Cardiac fibroblast (primary cell): ENCODE results near the gene MAGI2.

Source experiments
- DNase-seq, 2 donors: peaks; one replicate each; pipeline versions ENCODE4 v3.0.0 to v3.0.0-alpha.2; 2010; ENCODE audit warnings: low read depth in 2 of 2
- H3K4me3 ChIP-seq, 2 donors: replicated peaks in 1 of 2; 1 replicate in 1 of 2; 2 replicates in 1 of 2; pipeline ENCODE4 v1.5.1; 2011; ENCODE audit warnings: low read depth in 2 of 2, low read length in 2 of 2, mild to moderate bottlenecking in 2 of 2, moderate library complexity in 1 of 2
- TF ChIP-seq, protein P1 (sequence below): IDR thresholded peaks from one replicate; pipeline ENCODE4 v1.5.1; 2011; ENCODE audit warnings: low read depth, mild to moderate bottlenecking, low read length, inconsistent platforms

The MAGI2 gene

DNA sequence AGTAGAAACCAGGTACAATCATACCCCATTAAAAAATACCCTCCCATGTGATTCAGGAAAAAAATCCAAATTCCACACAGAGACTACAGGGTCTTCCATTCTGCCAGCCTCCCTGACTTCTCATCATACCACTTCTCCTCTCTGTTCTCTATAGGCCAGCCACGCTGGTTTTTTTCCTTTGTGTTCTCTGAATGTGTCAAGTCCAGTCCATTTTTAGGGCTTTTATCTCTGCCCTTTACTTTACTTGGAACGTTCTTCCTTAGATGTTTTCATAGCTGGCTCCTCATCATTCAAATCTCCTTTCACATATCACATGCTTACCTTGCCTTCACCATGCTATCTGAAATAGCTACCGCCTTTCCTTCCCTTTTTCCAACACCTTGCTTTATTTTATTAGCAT lies 1057.3 kb downstream of the MAGI2 start:
- H3K4me3 ChIP-seq, result no peak overlapping the region
- DNase-seq, result no peak
- TF ChIP-seq, protein P1, sequence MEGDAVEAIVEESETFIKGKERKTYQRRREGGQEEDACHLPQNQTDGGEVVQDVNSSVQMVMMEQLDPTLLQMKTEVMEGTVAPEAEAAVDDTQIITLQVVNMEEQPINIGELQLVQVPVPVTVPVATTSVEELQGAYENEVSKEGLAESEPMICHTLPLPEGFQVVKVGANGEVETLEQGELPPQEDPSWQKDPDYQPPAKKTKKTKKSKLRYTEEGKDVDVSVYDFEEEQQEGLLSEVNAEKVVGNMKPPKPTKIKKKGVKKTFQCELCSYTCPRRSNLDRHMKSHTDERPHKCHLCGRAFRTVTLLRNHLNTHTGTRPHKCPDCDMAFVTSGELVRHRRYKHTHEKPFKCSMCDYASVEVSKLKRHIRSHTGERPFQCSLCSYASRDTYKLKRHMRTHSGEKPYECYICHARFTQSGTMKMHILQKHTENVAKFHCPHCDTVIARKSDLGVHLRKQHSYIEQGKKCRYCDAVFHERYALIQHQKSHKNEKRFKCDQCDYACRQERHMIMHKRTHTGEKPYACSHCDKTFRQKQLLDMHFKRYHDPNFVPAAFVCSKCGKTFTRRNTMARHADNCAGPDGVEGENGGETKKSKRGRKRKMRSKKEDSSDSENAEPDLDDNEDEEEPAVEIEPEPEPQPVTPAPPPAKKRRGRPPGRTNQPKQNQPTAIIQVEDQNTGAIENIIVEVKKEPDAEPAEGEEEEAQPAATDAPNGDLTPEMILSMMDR, result no peak

DNA sequence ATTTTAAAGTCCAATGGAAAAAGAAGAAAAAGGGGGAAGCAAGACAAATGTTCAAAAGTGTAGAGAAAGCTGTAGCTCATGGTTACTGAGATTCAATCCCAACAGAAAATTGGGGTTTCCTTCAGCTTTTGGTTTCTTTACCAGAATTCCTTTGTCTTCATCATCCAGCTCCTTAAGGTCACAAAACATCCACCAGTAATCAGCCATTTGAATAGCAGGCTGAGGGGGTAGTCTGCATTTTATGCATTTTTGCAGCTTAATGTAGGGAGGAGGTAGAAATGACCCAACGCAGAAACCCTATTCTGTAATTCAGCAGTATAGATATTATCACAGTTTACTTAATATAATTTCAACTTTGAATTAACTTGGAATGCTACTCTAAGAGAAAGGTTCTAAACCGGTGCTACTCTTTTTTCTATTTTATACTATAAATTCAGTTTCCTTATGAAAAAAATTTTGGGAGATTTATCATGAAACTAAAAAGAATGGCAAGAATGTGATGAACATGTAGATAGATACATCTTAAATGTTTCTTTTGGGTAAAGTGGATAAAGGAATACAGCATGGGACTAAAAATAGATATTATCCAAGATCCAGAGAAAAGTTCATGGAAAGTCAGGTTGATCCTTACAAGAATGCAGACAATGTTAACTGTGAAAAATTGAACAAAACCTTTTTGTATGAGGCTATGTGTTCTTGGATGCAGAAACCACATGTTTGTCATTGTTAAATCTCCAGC lies 1058.0 kb downstream of the MAGI2 start:
- no peak overlapping the region for H3K4me3 ChIP-seq
- DNase-seq, result no peak
- TF ChIP-seq, protein P1, result no peak

- no peak for DNase-seq
- no peak overlapping the region for H3K4me3 ChIP-seq
- TF ChIP-seq, protein P1, result no peak
These were observed 1064.4 kb downstream of the MAGI2 start for GRCh38 chr7:78389022-78389421.

DNA sequence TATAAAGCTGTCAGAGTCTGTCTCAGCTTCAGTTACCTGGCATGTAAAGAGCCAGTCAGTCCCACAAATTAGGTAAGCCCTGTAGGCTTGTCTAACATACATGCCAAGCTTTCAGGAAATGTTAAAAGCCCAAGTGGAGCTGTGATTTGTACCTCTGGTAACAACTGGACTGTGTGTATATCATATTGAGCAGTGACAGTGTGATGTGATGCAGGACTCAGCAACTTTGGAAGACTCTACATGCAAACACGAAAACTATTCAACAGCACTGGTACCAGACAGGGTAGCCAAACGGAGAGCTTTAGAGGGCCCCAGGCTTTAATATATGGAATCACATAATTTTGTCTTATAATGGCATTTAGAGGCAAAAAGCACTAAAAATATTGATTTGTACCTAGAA lies 1066.9 kb downstream of the MAGI2 start:
- no peak for DNase-seq
- TF ChIP-seq, protein P1, result no peak

GRCh38 chr7:78383096-78383880 lies 1070.2 kb downstream of the MAGI2 start:
- TF ChIP-seq, protein P1, result no peak
- DNase-seq, result no peak
- H3K4me3 ChIP-seq, result no peak overlapping the region

More for the DNA sequence above, 1066.9 kb downstream of the MAGI2 start:
- no peak overlapping the region for H3K4me3 ChIP-seq

DNA sequence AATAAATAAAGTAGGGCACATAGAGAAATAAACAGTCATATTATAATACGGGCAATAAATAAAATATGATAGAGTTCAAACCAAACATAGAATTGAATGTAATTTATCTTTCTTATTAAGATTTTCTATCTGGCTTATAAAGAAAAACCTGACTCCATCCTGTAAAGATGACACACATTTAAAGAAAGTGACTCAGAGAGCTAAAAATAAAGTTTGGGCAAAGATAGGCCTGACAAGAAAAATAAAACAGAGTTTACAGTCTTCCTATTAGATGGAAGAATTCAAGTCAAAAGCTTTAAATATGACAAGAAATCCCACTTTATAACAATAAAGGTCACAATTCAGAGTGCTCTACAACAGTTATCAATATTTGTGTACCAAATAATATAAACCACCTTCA lies 1074.3 kb downstream of the MAGI2 start:
- H3K4me3 ChIP-seq, result no peak overlapping the region
- TF ChIP-seq, protein P1, result no peak
- DNase-seq, result peak in 1 of 2 donors; percentile 38
